ENCODE data around the gene SLC17A8. TPM values are rescaled to one million over a fixed set of nuclear protein-coding genes. Genes with fewer than 3 reads are reported as not detected.

The SLC17A8 gene
- polyA plus RNA-seq, 3 donors, result not detected

DNA sequence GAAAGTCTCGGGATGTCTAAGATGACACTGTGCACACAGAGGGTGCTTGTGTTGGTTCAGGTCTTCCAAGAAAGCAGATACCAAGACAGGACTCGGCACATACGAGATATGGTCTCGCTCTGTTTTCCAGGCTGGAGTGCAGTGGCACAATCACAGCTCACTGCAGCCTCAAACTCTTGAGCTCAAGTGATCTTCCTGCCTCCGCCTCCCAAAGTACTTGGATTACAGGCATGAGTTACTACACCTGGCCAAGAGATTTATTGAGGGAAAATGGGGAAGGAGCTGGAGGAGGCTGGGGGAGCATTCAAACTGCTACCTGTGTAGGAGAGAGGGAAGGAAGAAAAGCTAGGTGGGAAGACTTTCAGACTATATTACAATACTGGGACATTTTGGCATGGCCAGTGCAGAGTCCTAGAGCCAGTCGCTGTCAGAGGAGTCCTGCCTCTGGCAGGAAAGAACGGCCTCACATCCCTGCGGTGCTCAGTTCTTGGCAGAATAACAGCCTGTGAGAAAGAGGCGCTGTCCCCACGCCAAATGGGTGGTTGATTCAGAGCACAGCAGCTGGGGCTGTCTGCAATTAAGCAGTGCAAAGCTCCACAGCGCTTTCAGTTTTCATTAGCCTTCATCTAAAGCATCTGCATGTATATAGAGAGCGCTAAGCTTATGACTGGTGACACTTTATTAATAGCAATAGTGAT is 18.3 kb downstream of the SLC17A8 start:
- H3K79me2 ChIP-seq (ENCODE audit: insufficient read depth, low read length), result no peaks in the 10 kb centered on the region
- Mint-ChIP-seq H3K27ac (no peak overlapping the region), H3K9me3 (peaks cover 0 to 5% (median 0%) of the 10 kb centered on the region in 7 donors), H3K4me1 (no peaks in the 10 kb centered on the region), H3K27me3 (ENCODE audit: low read depth in 3 of 3) (peaks cover 5 to 12% (median 5%) of the 10 kb centered on the region in 3 donors), H3K36me3 (no peaks in the 10 kb centered on the region), H3K4me3 (no peak overlapping the region)
- no peak overlapping the region for H3K4me3 ChIP-seq (replicated peaks in 1 of 3; ENCODE audit: low read depth in 2 of 3, low read length in 3 of 3)
- DNase-seq, result no peak
- no peak overlapping the region for H3K4me2 ChIP-seq (replicated peaks; ENCODE audit: extremely low read depth, low read length, poor library complexity, severe bottlenecking)
- no peaks in the 10 kb centered on the region for H3K27me3 ChIP-seq (ENCODE audit: control insufficient read depth in 2 of 2, insufficient read depth in 2 of 2, low read length in 2 of 2)
- H4K20me1 ChIP-seq (ENCODE audit: insufficient read depth, low read length), result no peaks in the 10 kb centered on the region
- H3K9ac ChIP-seq (ENCODE audit: insufficient read depth, low read length, poor library complexity, severe bottlenecking), result no peak overlapping the region
- no peak overlapping the region for H3K27ac ChIP-seq (ENCODE audit: low read depth in 1 of 2, low read length in 2 of 2)
- WGBS (ENCODE audit: insufficient coverage), result 82% methylated on average over 8 of the region's 12 CpGs
- intact Hi-C loops (cut with micrococcal nuclease), result no loop called here
- no peaks in the 10 kb centered on the region for H3K4me1 ChIP-seq (ENCODE audit: control insufficient read depth in 1 of 2, insufficient read depth in 2 of 2, low read length in 2 of 2)
- H3K9me3 ChIP-seq (replicated peaks in 1 of 2; ENCODE audit: control insufficient read depth in 1 of 2, insufficient read depth in 1 of 2, low read length in 2 of 2), result no peaks in the 10 kb centered on the region
- H3K36me3 ChIP-seq (replicated peaks in 1 of 2; ENCODE audit: control insufficient read depth in 1 of 2, insufficient read depth in 2 of 2, low read length in 2 of 2), result no peaks in the 10 kb centered on the region
- H2AFZ ChIP-seq (ENCODE audit: insufficient read depth, low read depth, low read length, poor library complexity, severe bottlenecking), result no peak overlapping the region
- TF ChIP-seq, protein P1, sequence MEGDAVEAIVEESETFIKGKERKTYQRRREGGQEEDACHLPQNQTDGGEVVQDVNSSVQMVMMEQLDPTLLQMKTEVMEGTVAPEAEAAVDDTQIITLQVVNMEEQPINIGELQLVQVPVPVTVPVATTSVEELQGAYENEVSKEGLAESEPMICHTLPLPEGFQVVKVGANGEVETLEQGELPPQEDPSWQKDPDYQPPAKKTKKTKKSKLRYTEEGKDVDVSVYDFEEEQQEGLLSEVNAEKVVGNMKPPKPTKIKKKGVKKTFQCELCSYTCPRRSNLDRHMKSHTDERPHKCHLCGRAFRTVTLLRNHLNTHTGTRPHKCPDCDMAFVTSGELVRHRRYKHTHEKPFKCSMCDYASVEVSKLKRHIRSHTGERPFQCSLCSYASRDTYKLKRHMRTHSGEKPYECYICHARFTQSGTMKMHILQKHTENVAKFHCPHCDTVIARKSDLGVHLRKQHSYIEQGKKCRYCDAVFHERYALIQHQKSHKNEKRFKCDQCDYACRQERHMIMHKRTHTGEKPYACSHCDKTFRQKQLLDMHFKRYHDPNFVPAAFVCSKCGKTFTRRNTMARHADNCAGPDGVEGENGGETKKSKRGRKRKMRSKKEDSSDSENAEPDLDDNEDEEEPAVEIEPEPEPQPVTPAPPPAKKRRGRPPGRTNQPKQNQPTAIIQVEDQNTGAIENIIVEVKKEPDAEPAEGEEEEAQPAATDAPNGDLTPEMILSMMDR (IDR thresholded peaks at IDR 0.05), result no peak

DNA sequence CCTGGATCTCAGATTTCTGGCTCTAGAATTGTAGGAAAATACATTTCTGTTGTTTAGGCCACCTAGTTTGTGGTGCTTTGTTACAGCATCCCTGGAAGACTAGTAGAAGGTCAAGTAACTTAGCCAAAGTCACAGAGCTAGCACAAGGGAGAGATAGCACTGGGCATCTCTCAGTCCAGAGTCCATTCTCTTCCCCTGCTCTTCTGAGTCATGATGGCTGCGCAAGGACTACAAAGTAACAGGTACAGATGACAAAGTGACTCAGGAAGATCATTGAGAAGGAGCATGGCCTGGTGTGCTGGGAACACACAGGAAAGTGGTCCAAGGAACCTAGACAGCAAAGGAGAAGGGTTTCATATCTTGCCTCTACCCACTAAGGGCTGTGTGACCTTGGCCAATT is 19.3 kb downstream of the SLC17A8 start:
- Mint-ChIP-seq H3K4me3 (no peak overlapping the region), H3K27ac (no peak overlapping the region), H3K4me1 (no peaks in the 10 kb centered on the region), H3K27me3 (ENCODE audit: low read depth in 3 of 3) (peaks cover 5 to 12% (median 5%) of the 10 kb centered on the region in 3 donors), H3K36me3 (no peaks in the 10 kb centered on the region), H3K9me3 (peaks cover 0 to 5% (median 0%) of the 10 kb centered on the region in 7 donors)
- Histone ChIP-seq H3K4me3 (replicated peaks in 1 of 3; ENCODE audit: low read depth in 2 of 3, low read length in 3 of 3) (no peak overlapping the region), H4K20me1 (ENCODE audit: insufficient read depth, low read length) (no peaks in the 10 kb centered on the region), H3K27ac (ENCODE audit: low read depth in 1 of 2, low read length in 2 of 2) (no peak overlapping the region), H3K9ac (ENCODE audit: insufficient read depth, low read length, poor library complexity, severe bottlenecking) (no peak overlapping the region), H3K27me3 (ENCODE audit: control insufficient read depth in 2 of 2, insufficient read depth in 2 of 2, low read length in 2 of 2) (no peaks in the 10 kb centered on the region), H3K79me2 (ENCODE audit: insufficient read depth, low read length) (no peaks in the 10 kb centered on the region), H3K4me2 (replicated peaks; ENCODE audit: extremely low read depth, low read length, poor library complexity, severe bottlenecking) (no peak overlapping the region), H3K36me3 (replicated peaks in 1 of 2; ENCODE audit: control insufficient read depth in 1 of 2, insufficient read depth in 2 of 2, low read length in 2 of 2) (no peaks in the 10 kb centered on the region), H3K4me1 (ENCODE audit: control insufficient read depth in 1 of 2, insufficient read depth in 2 of 2, low read length in 2 of 2) (no peaks in the 10 kb centered on the region), H3K9me3 (replicated peaks in 1 of 2; ENCODE audit: control insufficient read depth in 1 of 2, insufficient read depth in 1 of 2, low read length in 2 of 2) (no peaks in the 10 kb centered on the region), H2AFZ (ENCODE audit: insufficient read depth, low read depth, low read length, poor library complexity, severe bottlenecking) (no peak overlapping the region)
- intact Hi-C loops (cut with micrococcal nuclease), result no loop called here
- TF ChIP-seq, protein P1 (IDR thresholded peaks at IDR 0.05), result no peak
- no peak for DNase-seq
- WGBS (ENCODE audit: insufficient coverage), result 100% methylated on average over 1 of the region's 1 CpG

All from CD14-positive monocyte (primary cell).